GM21360 (cell line): ENCODE results near the gene KRTAP5-1.

Source experiments
- ATAC-seq: cut with Tn5 transposase; IDR thresholded peaks from one replicate; pipeline ENCODE4 v1.9.1; 2021; ENCODE audit warnings: mild to moderate bottlenecking, moderate library complexity; ENCODE audit not compliant: unreplicated experiment

Gene KRTAP5-1

GRCh38 chr11:1546536-1547466 lies 38.3 kb downstream of the KRTAP5-1 start:
- ATAC-seq = no peak

- ATAC-seq = no peak
Measured at GRCh38 chr11:1546077-1546535, 39.0 kb downstream of the KRTAP5-1 start.

- no peak for ATAC-seq
Measured at GRCh38 chr11:1545432-1545831, 39.7 kb downstream of the KRTAP5-1 start.

GRCh38 chr11:1544536-1544935 lies 40.5 kb downstream of the KRTAP5-1 start:
- ATAC-seq = no peak

- no peak for ATAC-seq
Measured at GRCh38 chr11:1543606-1544263, 41.3 kb downstream of the KRTAP5-1 start.

- no peak for ATAC-seq
Measured at GRCh38 chr11:1542267-1542666, 42.8 kb downstream of the KRTAP5-1 start.

- no peak for ATAC-seq
Measured at GRCh38 chr11:1541474-1542204, 43.4 kb downstream of the KRTAP5-1 start.

- no peak for ATAC-seq
Measured at GRCh38 chr11:1540074-1540473, 45.0 kb downstream of the KRTAP5-1 start.

GRCh38 chr11:1538153-1538552 lies 46.9 kb downstream of the KRTAP5-1 start:
- no peak for ATAC-seq

- no peak for ATAC-seq
Measured at GRCh38 chr11:1536065-1536843, 48.8 kb downstream of the KRTAP5-1 start.

- ATAC-seq = no peak
Measured at GRCh38 chr11:1534682-1535081, 50.4 kb downstream of the KRTAP5-1 start.
